ENCODE results near the gene GOPC.
A peak's percentile ranks its signal among the peaks of the same experiment; 100 is the strongest.

The GOPC gene

GRCh38 chr6:117568831-117569410 is 33.4 kb downstream of the GOPC start:
- ATAC-seq = peak; percentile 49
- no peak overlapping the region for H3K4me3 Mint-ChIP-seq
- no peak overlapping the region for H3K27ac Mint-ChIP-seq
- no peak for DNase-seq
- no peaks in the 10 kb centered on the region for H3K4me1 Mint-ChIP-seq
- no peaks in the 10 kb centered on the region for H3K9me3 Mint-ChIP-seq
- H3K36me3 Mint-ChIP-seq (ENCODE audit: low read depth) = peaks cover 30% of the 10 kb centered on the region
- no peaks in the 10 kb centered on the region for H3K27me3 Mint-ChIP-seq

GRCh38 chr6:117568247-117568646 is 34.1 kb downstream of the GOPC start:
- peaks cover 30% of the 10 kb centered on the region for H3K36me3 Mint-ChIP-seq (ENCODE audit: low read depth)

GRCh38 chr6:117564681-117565080 is 37.6 kb downstream of the GOPC start:
- DNase-seq (no peak), ATAC-seq (no peak)
- Mint-ChIP-seq H3K4me1 (no peaks in the 10 kb centered on the region), H3K36me3 (ENCODE audit: low read depth) (peaks cover 19% of the 10 kb centered on the region), H3K4me3 (no peak overlapping the region), H3K27ac (no peak overlapping the region), H3K27me3 (no peaks in the 10 kb centered on the region), H3K9me3 (no peaks in the 10 kb centered on the region)

More at GRCh38 chr6:117568247-117568646, 34.1 kb downstream of the GOPC start:
- no peak for ATAC-seq
- Mint-ChIP-seq H3K27ac (no peak overlapping the region), H3K4me3 (no peak overlapping the region), H3K9me3 (no peaks in the 10 kb centered on the region), H3K27me3 (no peaks in the 10 kb centered on the region), H3K4me1 (no peaks in the 10 kb centered on the region)
- DNase-seq = no peak

GRCh38 chr6:117561128-117561527 is 41.2 kb downstream of the GOPC start:
- ATAC-seq (no peak), DNase-seq (no peak)
- no peaks in the 10 kb centered on the region for H3K9me3 Mint-ChIP-seq
- no peaks in the 10 kb centered on the region for H3K27me3 Mint-ChIP-seq
- no peak overlapping the region for H3K27ac Mint-ChIP-seq
- H3K36me3 Mint-ChIP-seq (ENCODE audit: low read depth) = peaks cover 13% of the 10 kb centered on the region
- no peak overlapping the region for H3K4me3 Mint-ChIP-seq
- no peaks in the 10 kb centered on the region for H3K4me1 Mint-ChIP-seq

GRCh38 chr6:117559299-117559698 is 43.0 kb downstream of the GOPC start:
- Mint-ChIP-seq H3K4me1 (peaks cover 3% of the 10 kb centered on the region), H3K27ac (no peak overlapping the region), H3K9me3 (no peaks in the 10 kb centered on the region), H3K36me3 (ENCODE audit: low read depth) (no peaks in the 10 kb centered on the region), H3K4me3 (no peak overlapping the region), H3K27me3 (no peaks in the 10 kb centered on the region)
- DNase-seq (no peak), ATAC-seq (no peak)

- H3K27me3 Mint-ChIP-seq = no peaks in the 10 kb centered on the region
- H3K36me3 Mint-ChIP-seq (ENCODE audit: low read depth) = no peaks in the 10 kb centered on the region
- peaks cover 3% of the 10 kb centered on the region for H3K4me1 Mint-ChIP-seq
- H3K4me3 Mint-ChIP-seq = no peak overlapping the region
- H3K27ac Mint-ChIP-seq = no peak overlapping the region
- DNase-seq = no peak
- ATAC-seq = no peak
- H3K9me3 Mint-ChIP-seq = no peaks in the 10 kb centered on the region
Observed at GRCh38 chr6:117558818-117559217, 43.5 kb downstream of the GOPC start.

- DNase-seq = no peak
- H3K36me3 Mint-ChIP-seq (ENCODE audit: low read depth) = no peaks in the 10 kb centered on the region
- H3K9me3 Mint-ChIP-seq = no peaks in the 10 kb centered on the region
- peaks cover 3% of the 10 kb centered on the region for H3K4me1 Mint-ChIP-seq
- H3K27me3 Mint-ChIP-seq = no peaks in the 10 kb centered on the region
- H3K4me3 Mint-ChIP-seq = no peak overlapping the region
- no peak for ATAC-seq
- no peak overlapping the region for H3K27ac Mint-ChIP-seq
Observed at GRCh38 chr6:117557951-117558350, 44.4 kb downstream of the GOPC start.

- no peak for ATAC-seq
Observed at GRCh38 chr6:117555882-117556498, 46.3 kb downstream of the GOPC start.

GRCh38 chr6:117555262-117555849 is 47.0 kb downstream of the GOPC start:
- no peak overlapping the region for H3K27ac Mint-ChIP-seq
- peaks cover 13% of the 10 kb centered on the region for H3K4me1 Mint-ChIP-seq
- no peaks in the 10 kb centered on the region for H3K36me3 Mint-ChIP-seq (ENCODE audit: low read depth)
- no peaks in the 10 kb centered on the region for H3K27me3 Mint-ChIP-seq
- no peaks in the 10 kb centered on the region for H3K9me3 Mint-ChIP-seq
- H3K4me3 Mint-ChIP-seq = no peak overlapping the region
- ATAC-seq (peak; percentile 69), DNase-seq (no peak)

More at GRCh38 chr6:117555882-117556498, 46.3 kb downstream of the GOPC start:
- Mint-ChIP-seq H3K27ac (no peak overlapping the region), H3K36me3 (ENCODE audit: low read depth) (no peaks in the 10 kb centered on the region), H3K4me1 (peaks cover 6% of the 10 kb centered on the region), H3K9me3 (no peaks in the 10 kb centered on the region), H3K4me3 (no peak overlapping the region), H3K27me3 (no peaks in the 10 kb centered on the region)
- DNase-seq = peak; percentile 62

- H3K27ac Mint-ChIP-seq = no peak overlapping the region
- H3K27me3 Mint-ChIP-seq = no peaks in the 10 kb centered on the region
- H3K36me3 Mint-ChIP-seq (ENCODE audit: low read depth) = no peaks in the 10 kb centered on the region
- H3K9me3 Mint-ChIP-seq = no peaks in the 10 kb centered on the region
- H3K4me3 Mint-ChIP-seq = no peak overlapping the region
- ATAC-seq (no peak), DNase-seq (no peak)
- H3K4me1 Mint-ChIP-seq = peaks cover 35% of the 10 kb centered on the region
Observed at GRCh38 chr6:117553142-117553541, 49.2 kb downstream of the GOPC start.

- DNase-seq (no peak), ATAC-seq (no peak)
- H3K4me1 Mint-ChIP-seq = peaks cover 37% of the 10 kb centered on the region
- no peaks in the 10 kb centered on the region for H3K36me3 Mint-ChIP-seq (ENCODE audit: low read depth)
- H3K27me3 Mint-ChIP-seq = no peaks in the 10 kb centered on the region
- H3K27ac Mint-ChIP-seq = no peak overlapping the region
- no peak overlapping the region for H3K4me3 Mint-ChIP-seq
- H3K9me3 Mint-ChIP-seq = no peaks in the 10 kb centered on the region
Observed at GRCh38 chr6:117552618-117553017, 49.7 kb downstream of the GOPC start.

GRCh38 chr6:117550618-117551242 is 51.6 kb downstream of the GOPC start:
- Mint-ChIP-seq H3K36me3 (ENCODE audit: low read depth) (no peaks in the 10 kb centered on the region), H3K4me3 (no peak overlapping the region), H3K27ac (no peak overlapping the region), H3K4me1 (peaks cover 41% of the 10 kb centered on the region), H3K27me3 (peaks cover 11% of the 10 kb centered on the region), H3K9me3 (no peaks in the 10 kb centered on the region)
- ATAC-seq (no peak), DNase-seq (no peak)

GRCh38 chr6:117550078-117550600 is 52.2 kb downstream of the GOPC start:
- no peaks in the 10 kb centered on the region for H3K9me3 Mint-ChIP-seq
- H3K4me1 Mint-ChIP-seq = peaks cover 39% of the 10 kb centered on the region
- DNase-seq (no peak), ATAC-seq (no peak)
- no peak overlapping the region for H3K4me3 Mint-ChIP-seq
- H3K27ac Mint-ChIP-seq = no peak overlapping the region
- peaks cover 11% of the 10 kb centered on the region for H3K27me3 Mint-ChIP-seq
- H3K36me3 Mint-ChIP-seq (ENCODE audit: low read depth) = no peaks in the 10 kb centered on the region

GRCh38 chr6:117549611-117550010 is 52.7 kb downstream of the GOPC start:
- ATAC-seq = no peak
- H3K27ac Mint-ChIP-seq = peak overlapping the region; percentile 39
- H3K36me3 Mint-ChIP-seq (ENCODE audit: low read depth) = no peaks in the 10 kb centered on the region
- H3K27me3 Mint-ChIP-seq = peaks cover 11% of the 10 kb centered on the region
- peak overlapping the region; percentile 75 for H3K4me3 Mint-ChIP-seq
- peaks cover 38% of the 10 kb centered on the region for H3K4me1 Mint-ChIP-seq
- no peak for DNase-seq
- no peaks in the 10 kb centered on the region for H3K9me3 Mint-ChIP-seq

All from activated naive CD8-positive, alpha-beta T cell treated with anti-CD3 and anti-CD28 coated beads, Interleukin-2, amount 50 U/mL, for 24 hours (primary cell).